MM.1S (cell line): ENCODE measurements around the gene THOC1.

Experiments used
- DNase-seq: peaks from one replicate; pipeline ENCODE4 v3.0.0-alpha.2; 2015
- H2AFZ ChIP-seq: fragments of 300-600 bp; sonication (generic); 2 replicates; pipeline ENCODE4 v1.6.0; 2016; ENCODE audit warnings: antibody characterized with exemption, low read length
- H3F3A ChIP-seq: fragments of 300-600 bp; sonication (generic); 2 replicates; pipeline ENCODE4 v1.6.1; 2016; ENCODE audit warnings: mild to moderate bottlenecking, antibody characterized with exemption, low read length, moderate library complexity, mixed read lengths; ENCODE audit not compliant: insufficient read depth
- H3K27ac ChIP-seq: fragments of 300-600 bp; sonication (generic); 2 replicates; pipeline ENCODE4 v1.5.1; 2016; ENCODE audit warnings: mild to moderate bottlenecking, low read length
- H3K27me3 ChIP-seq: fragments of 300-600 bp; sonication (generic); replicated peaks from 2 replicates; pipeline ENCODE4 v1.6.0; 2016; ENCODE audit warnings: low read length; ENCODE audit not compliant: insufficient read depth
- H3K36me3 ChIP-seq: fragments of 300-600 bp; sonication (generic); replicated peaks from 2 replicates; pipeline ENCODE4 v1.6.1; 2016; ENCODE audit warnings: mild to moderate bottlenecking, low read length, mixed read lengths; ENCODE audit not compliant: insufficient read depth
- H3K4me1 ChIP-seq: fragments of 300-600 bp; sonication (generic); 2 replicates; pipeline ENCODE4 v1.6.1; 2016; ENCODE audit warnings: low read length, mixed read lengths
- H3K4me2 ChIP-seq: fragments of 300-600 bp; sonication (generic); 2 replicates; pipeline ENCODE4 v1.6.0; 2016; ENCODE audit warnings: low read depth, low read length
- H3K4me3 ChIP-seq: fragments of 300-600 bp; sonication (generic); 2 replicates; pipeline ENCODE4 v1.5.1; 2016; ENCODE audit warnings: low read length, mixed read lengths
- H3K79me2 ChIP-seq: fragments of 300-600 bp; sonication (generic); 2 replicates; pipeline ENCODE4 v1.6.1; 2016; ENCODE audit warnings: mixed run types, low read length, mixed read lengths
- H3K9ac ChIP-seq: fragments of 300-600 bp; sonication (generic); 2 replicates; pipeline ENCODE4 v1.6.1; 2016; ENCODE audit warnings: low read length, mixed read lengths
- H3K9me2 ChIP-seq: fragments of 300-600 bp; sonication (generic); replicated peaks from 2 replicates; pipeline ENCODE4 v1.6.1; 2016; ENCODE audit warnings: mild to moderate bottlenecking, low read length, mixed read lengths; ENCODE audit not compliant: insufficient read depth
- H3K9me3 ChIP-seq: fragments of 300-600 bp; sonication (generic); replicated peaks from 2 replicates; pipeline ENCODE4 v1.6.1; 2016; ENCODE audit warnings: mild to moderate bottlenecking, low read length, mixed read lengths; ENCODE audit not compliant: insufficient read depth
- H4K20me1 ChIP-seq: fragments of 300-600 bp; sonication (generic); 2 replicates; pipeline ENCODE4 v1.6.1; 2016; ENCODE audit warnings: mild to moderate bottlenecking, low read length, moderate library complexity, mixed read lengths; ENCODE audit not compliant: insufficient read depth
- CTCF ChIP-seq: fragments of 300-600 bp; sonication (generic); IDR thresholded peaks from 2 replicates; pipeline ENCODE4 v1.5.1; 2016; ENCODE audit warnings: antibody characterized with exemption, low read length, mixed read lengths
- EZH2 ChIP-seq: fragments of 300-600 bp; sonication (generic); optimal IDR thresholded peaks from 2 replicates; pipeline ENCODE3; 2017; ENCODE audit warnings: low read depth, mild to moderate bottlenecking, antibody characterized with exemption, low read length, mixed read lengths
- EZH2phosphoT487 ChIP-seq: fragments of 300-600 bp; sonication (generic); IDR thresholded peaks from 2 replicates; pipeline ENCODE4 v1.6.1; 2018; ENCODE audit warnings: antibody characterized with exemption, low read length

Gene THOC1

DNA sequence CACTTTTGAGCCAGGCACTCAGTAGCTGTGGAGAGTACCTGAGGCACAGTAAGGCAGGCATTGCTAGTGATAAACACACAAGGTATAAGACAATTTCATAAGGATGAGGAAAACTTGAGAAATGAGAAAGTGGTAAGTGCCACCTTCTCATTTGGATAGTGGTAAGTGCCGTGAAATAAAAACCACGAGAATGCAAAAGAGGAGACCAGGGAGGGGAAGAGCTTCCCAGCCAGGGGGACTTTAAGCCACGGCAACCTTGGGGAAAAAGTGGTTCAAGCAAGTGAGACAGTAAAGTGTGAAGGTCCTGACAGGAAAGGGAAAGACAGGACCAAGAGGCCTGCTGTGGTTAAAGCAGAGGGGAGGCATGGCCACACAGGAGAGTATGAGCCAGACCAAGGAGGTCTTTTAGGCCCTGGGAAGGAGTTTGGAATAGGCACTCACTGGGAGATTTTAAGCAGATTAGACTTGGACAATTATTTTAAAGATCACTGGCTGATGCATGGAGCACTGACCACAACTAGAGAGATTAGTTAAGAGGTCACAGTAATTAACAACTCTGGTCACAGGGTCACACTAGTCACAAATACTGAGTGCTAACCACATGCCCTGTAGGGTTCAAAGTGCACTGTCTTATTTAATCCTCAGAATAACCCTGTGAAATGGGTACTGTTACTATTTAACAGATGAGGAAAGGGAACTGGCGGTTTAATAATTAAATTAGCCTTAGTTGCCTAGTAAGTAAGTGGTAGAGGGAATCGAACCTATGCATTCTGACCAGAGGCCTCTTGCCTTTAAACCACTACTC lies 50.1 kb downstream of the THOC1 start:
- 0 out of 2 replicates have a peak, but pooled peaks cover 4% of the 10 kb centered on the region for H3F3A ChIP-seq
- no peaks in the 10 kb centered on the region for H3K4me1 ChIP-seq
- no peak overlapping the region for H3K27ac ChIP-seq
- no peak overlapping the region for H3K4me2 ChIP-seq
- H3K4me3 ChIP-seq, result no peak overlapping the region
- no peaks in the 10 kb centered on the region for H4K20me1 ChIP-seq
- H3K36me3 ChIP-seq, result peaks cover 15% of the 10 kb centered on the region; the same call in 1 of the 2 replicates
- H3K27me3 ChIP-seq, result no peaks in the 10 kb centered on the region
- no peaks in the 10 kb centered on the region for H3K79me2 ChIP-seq
- H3K9me3 ChIP-seq, result no peaks in the 10 kb centered on the region
- H2AFZ ChIP-seq, result no peak overlapping the region
- H3K9ac ChIP-seq, result no peak overlapping the region
- H3K9me2 ChIP-seq, result no peaks in the 10 kb centered on the region
- DNase-seq, result no peak
- TF ChIP-seq CTCF (no peak), EZH2phosphoT487 (no peak), EZH2 (no peak)

- TF ChIP-seq EZH2phosphoT487 (no peak), CTCF (no peak), EZH2 (no peak)
- H3K4me2 ChIP-seq, result no peak overlapping the region
- H3K27me3 ChIP-seq, result no peaks in the 10 kb centered on the region
- peaks cover 17% of the 10 kb centered on the region; the same call in 1 of the 2 replicates for H3K36me3 ChIP-seq
- H3K27ac ChIP-seq, result no peak overlapping the region
- H3K4me3 ChIP-seq, result no peak overlapping the region
- no peaks in the 10 kb centered on the region; the same call in 1 of the 2 replicates for H4K20me1 ChIP-seq
- no peak for DNase-seq
- no peak overlapping the region for H3K9ac ChIP-seq
- H3K79me2 ChIP-seq, result no peaks in the 10 kb centered on the region
- H3K9me3 ChIP-seq, result no peaks in the 10 kb centered on the region
- H3K4me1 ChIP-seq, result no peaks in the 10 kb centered on the region
- H3F3A ChIP-seq, result no peaks in the 10 kb centered on the region
- no peaks in the 10 kb centered on the region for H3K9me2 ChIP-seq
- no peak overlapping the region for H2AFZ ChIP-seq
Measured at GRCh38 chr18:215448-216010, 52.3 kb downstream of the THOC1 start.

DNA sequence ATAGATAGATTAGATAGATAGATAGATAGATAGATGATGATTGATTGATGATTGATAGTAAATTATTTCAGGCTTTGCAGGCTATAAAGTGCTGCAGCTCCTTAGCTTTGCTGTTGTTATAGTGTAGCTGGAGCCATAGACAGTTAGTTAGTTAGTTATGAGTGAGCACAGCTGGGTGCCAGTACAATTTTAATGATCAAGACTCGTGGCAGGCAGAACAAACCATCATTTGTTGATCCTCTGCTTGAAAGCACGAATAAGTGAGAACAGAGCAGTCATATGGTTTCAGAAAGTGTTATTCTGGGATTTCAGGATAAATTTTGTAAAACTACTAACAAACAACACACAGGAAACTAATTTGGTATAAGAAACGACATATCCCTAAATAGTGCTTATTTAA lies 53.9 kb downstream of the THOC1 start:
- Histone ChIP-seq H3K27me3 (no peaks in the 10 kb centered on the region), H4K20me1 (no peaks in the 10 kb centered on the region; the same call in 1 of the 2 replicates), H2AFZ (no peak overlapping the region), H3K27ac (no peak overlapping the region), H3K4me3 (no peak overlapping the region), H3F3A (no peaks in the 10 kb centered on the region), H3K36me3 (peaks cover 22% of the 10 kb centered on the region; the same call in 1 of the 2 replicates), H3K9ac (no peak overlapping the region), H3K4me2 (no peak overlapping the region), H3K4me1 (no peaks in the 10 kb centered on the region), H3K79me2 (0 out of 2 replicates have a peak, but pooled peaks cover 5% of the 10 kb centered on the region), H3K9me2 (no peaks in the 10 kb centered on the region), H3K9me3 (no peaks in the 10 kb centered on the region)
- DNase-seq, result no peak
- TF ChIP-seq CTCF, result no peak
- TF ChIP-seq EZH2, result no peak
- no peak for TF ChIP-seq EZH2phosphoT487
